ENCODE measurements around the gene ASPRV1.
A peak's percentile ranks its signal among the peaks of the same experiment; 100 is the strongest.
"Not testable (repeated sequence)": the region's sequence is repeated elsewhere in the genome, so short reads cannot be mapped to it uniquely, and the experiment has no call there.

Gene ASPRV1

GRCh38 chr2:69959425-69959824 is 2.0 kb downstream of the ASPRV1 start:
- DNase-seq = no peak

DNA sequence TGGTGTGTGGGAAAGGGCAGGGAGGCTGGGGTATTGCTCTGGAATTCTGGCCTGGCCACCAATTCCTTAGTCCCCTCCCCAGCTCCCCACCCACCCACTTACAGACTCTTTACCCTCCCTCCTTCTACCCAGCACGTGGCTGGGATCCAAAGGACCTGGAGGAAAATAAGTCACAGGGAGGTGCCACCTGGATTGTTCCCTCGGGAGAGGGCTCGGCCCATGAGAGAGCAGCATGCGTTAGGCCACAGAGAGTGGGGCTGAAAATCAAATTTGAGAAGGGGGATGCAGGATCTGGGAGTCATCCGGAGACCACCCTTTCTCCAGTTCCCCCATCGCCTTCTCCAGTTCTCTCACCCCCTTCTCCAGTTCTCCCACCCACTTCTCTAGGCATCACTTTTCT is 3.0 kb downstream of the ASPRV1 start:
- no peak for DNase-seq

DNA sequence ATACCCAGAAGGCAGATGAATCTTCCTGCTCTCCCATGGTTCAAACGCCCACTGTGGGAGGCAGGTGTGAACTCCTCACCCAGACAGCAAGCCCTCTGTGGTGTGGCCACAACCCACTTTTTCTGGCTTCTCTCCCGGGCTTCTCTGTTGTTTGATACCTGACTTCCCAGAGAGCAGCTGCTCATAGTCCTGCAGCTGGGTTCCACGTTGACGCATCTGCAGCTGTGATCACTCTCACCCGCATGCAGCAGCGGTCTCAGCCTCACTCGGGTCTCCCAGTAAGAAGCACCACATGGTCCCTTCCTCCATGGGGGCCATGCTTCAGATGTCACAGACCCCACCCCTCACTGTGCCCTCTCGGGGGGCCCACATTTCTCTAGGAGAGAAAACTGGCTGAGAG is 3.5 kb downstream of the ASPRV1 start:
- DNase-seq = no peak

DNA sequence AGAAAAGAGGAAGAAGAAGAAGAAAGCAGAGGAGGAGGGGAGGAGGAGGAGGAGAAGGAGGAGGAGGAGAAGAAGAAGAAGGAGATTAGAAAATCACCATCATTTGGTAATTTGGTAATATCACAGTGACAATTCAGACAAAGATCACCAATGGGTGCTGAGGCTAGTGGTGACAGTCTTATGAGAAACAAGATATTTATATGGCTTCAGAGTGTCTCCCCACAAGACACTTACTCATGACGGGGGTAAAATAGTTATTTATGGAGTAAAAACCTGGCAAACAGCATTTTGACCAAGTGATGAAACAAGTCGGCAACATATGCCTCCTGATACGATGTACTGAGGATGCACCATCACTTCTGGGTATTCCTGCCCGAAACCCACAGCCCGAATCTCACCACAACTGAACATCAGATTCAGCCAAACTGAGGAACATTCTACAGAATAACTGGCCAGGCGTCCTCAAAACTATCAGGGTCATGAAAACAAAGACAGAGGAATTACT is 4.9 kb downstream of the ASPRV1 start:
- DNase-seq = no peak

- DNase-seq = no peak
These were observed 6.4 kb downstream of the ASPRV1 start for GRCh38 chr2:69955029-69955428.

- DNase-seq = no peak
These were observed 7.3 kb downstream of the ASPRV1 start for GRCh38 chr2:69954084-69954483.

DNA sequence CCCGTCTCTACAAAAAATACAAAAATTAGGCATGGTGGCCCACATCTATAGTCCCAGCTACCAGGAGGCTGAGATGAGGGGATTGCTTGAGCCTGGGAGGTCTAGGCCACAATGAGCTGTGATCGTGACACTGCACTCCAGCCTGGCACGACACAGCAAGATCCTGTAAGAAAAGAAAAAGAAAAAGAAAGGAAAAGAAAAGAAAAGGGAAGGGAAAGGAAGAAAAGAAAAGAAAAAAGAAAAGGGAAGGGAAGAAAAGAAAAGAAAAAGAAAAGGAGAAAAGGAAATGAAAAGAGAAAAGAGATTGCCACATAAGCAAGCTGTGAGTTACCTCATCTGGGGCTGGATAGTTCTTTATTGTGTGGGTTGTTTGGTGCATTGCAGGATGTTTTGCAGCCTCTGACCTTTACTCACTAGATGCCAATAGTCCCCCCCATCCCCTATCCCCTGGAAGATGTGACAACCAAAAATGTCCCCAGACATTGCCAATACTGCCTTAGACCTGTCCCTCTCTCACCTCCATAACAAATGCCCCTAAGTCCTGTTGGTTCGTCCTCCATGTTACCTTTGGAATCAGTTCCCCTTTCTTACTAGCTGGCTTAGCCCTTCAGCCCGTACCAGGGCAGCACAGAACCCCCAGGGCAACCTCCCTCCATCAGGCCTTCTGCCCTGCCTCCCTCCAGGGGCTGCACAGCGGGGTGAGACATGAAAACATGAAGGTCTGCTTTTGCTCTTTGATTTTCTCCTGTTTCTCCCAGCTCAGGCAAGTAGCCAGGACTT is 8.9 kb downstream of the ASPRV1 start:
- no peak for DNase-seq

GRCh38 chr2:69950671-69951070 is 10.8 kb downstream of the ASPRV1 start:
- not testable (repeated sequence) for DNase-seq

- no peak for DNase-seq
These were observed 11.2 kb downstream of the ASPRV1 start for GRCh38 chr2:69950241-69950640.

GRCh38 chr2:69948963-69949645 is 12.3 kb downstream of the ASPRV1 start:
- DNase-seq = no peak

DNA sequence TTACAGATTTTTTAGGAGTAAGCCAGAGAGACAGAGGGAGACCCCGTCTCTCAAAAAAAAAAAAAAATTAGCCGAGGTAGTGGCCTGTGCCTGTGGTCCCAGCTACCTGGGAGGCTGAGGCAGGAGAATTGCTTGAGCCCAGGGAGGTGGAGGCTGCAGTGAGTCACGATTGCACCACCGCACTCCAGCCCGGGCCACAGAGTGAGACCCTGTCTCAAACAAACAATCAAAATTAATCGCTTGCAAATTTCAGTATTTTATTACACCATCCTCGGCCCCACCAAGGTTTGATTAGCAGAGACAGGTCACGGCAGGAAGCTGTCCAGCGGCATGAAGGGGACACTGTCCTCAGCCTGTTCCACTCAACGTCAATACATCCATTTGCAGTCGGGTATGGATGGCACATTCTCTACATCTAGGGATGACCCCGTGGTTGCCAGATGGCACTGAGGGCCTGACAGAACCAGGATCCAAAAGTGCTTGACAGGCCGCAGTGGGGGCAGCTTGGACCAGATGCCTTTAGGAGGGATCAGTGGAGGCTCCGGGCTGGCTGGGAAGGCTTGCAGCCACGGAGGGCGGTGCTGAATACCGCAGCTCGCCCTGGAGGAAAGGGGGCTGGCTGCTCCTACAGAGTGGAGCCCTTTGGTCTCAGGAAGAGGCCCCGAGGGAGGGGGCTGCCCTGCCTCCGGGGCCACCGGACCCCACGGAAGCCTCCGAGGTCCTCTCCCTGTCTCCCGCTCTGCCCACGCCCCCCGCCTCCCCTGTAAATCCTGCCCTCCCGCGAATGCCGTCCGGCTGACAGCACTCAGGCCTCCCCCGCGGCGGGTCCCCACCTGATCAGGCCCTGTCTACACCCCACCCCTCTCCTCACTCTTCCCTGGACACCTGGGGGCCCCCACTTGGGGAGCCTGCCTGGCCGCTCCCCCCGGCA is 13.1 kb downstream of the ASPRV1 start:
- no peak for DNase-seq

- DNase-seq = peak; percentile 39
These were observed 14.0 kb downstream of the ASPRV1 start for GRCh38 chr2:69947325-69947931.

- peak; percentile 83 for DNase-seq
These were observed 14.8 kb downstream of the ASPRV1 start for GRCh38 chr2:69946351-69947324.

DNA sequence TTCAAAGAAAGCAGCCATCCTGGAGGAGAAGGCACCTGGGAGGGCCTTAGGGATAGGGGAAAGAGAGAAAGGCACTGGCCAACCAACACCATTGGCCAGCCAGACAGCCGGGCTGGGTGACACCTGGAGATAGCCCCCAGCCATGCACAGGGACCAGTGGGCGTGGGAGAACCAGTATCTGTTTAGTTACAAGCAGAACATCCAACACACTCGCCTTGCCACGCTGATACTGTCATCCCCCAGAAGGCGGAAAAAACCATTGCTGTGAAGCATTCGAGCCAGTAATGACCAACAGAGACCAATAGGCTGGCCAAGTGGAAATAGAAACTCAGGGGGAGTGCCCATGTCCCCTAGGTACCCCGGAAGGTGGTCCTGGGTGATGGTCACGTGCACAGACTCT is 15.5 kb downstream of the ASPRV1 start:
- no peak for DNase-seq

GRCh38 chr2:69945441-69945840 is 16.0 kb downstream of the ASPRV1 start:
- peak; percentile 14 for DNase-seq

DNA sequence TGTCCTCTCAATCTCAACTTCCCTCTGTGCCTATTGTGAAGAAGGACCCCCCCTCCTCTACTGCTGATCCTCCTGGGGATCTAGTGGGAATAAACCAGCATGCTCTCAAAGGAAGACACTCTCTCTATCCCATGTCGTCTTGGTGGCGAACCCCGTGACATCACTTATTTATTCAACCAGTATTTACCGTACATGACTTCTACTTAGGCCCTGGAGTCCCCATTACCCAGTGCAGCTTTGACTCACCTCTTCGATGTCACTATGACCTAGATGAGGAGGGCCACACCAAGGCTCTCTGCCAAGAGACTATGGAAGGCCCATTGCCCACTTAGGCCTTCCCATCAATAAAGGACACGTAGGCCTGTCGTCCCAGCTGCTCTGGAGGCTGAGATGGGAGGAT is 16.7 kb downstream of the ASPRV1 start:
- no peak for DNase-seq

- no peak for DNase-seq
These were observed 17.4 kb downstream of the ASPRV1 start for GRCh38 chr2:69943843-69944525.

- DNase-seq = no peak
These were observed 18.2 kb downstream of the ASPRV1 start for GRCh38 chr2:69943000-69943842.

GRCh38 chr2:69940691-69941090 is 20.7 kb downstream of the ASPRV1 start:
- DNase-seq = no peak

DNA sequence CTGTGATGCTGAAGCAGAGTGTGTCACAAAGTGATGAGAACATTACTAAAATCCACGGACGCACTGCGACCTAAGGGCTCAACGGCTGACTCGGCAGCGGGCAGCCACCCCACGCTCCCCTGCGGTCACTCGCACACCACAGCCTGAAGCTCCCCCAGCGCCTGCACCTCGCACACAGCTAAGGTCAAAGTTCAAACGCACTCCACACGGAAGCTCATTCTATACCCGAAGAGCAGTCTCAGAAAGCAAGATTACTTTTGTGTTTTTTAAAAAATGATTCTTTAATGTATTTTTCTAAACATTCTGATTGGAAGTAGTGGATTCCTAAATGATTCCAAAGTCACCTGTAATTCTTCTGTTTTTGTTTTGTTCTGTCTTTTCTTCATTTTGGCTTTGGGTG is 21.7 kb downstream of the ASPRV1 start:
- DNase-seq = no peak
